B cell (primary cell): Measurements from ENCODE around the gene LMAN2.

Source experiments
- EZH2 ChIP-seq: IDR thresholded peaks from 2 replicates; pipeline ENCODE4 v1.6.1; 2012; ENCODE audit warnings: borderline replicate concordance, low read depth, mild to moderate bottlenecking, moderate library complexity, low read length; ENCODE audit not compliant: insufficient read depth, poor library complexity, severe bottlenecking
- TF ChIP-seq, protein P1 (sequence below): fragments of 200-600 bp; IDR thresholded peaks from one replicate; pipeline ENCODE4 v1.8.0; 2022; ENCODE audit warnings: antibody characterized with exemption, mild to moderate bottlenecking

DNA sequence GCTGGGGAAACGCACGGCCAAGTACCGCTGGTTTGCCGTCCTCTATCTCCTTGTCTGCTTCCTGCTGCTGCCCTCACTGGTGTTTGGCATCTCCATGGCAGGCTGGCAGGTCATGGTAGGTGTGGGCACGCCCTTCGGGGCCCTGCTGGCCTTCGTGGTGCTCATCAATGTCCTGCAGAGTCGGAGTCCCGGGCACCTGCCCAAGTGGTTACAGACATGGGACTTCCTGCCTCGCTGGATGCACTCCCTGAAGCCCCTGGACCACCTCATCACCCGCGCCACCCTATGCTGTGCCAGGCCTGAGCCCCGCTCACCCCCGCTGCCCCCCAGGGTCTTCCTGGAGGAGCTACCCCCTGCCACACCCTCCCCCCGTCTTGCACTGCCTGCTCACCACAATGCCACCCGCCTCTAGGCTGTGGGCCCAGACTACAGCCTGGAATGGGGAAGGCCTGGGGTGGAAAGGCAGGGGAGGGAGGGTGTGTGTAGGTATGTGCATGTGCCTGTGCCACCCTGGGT is 46.5 kb upstream of the LMAN2 start:
- TF ChIP-seq, protein P1, sequence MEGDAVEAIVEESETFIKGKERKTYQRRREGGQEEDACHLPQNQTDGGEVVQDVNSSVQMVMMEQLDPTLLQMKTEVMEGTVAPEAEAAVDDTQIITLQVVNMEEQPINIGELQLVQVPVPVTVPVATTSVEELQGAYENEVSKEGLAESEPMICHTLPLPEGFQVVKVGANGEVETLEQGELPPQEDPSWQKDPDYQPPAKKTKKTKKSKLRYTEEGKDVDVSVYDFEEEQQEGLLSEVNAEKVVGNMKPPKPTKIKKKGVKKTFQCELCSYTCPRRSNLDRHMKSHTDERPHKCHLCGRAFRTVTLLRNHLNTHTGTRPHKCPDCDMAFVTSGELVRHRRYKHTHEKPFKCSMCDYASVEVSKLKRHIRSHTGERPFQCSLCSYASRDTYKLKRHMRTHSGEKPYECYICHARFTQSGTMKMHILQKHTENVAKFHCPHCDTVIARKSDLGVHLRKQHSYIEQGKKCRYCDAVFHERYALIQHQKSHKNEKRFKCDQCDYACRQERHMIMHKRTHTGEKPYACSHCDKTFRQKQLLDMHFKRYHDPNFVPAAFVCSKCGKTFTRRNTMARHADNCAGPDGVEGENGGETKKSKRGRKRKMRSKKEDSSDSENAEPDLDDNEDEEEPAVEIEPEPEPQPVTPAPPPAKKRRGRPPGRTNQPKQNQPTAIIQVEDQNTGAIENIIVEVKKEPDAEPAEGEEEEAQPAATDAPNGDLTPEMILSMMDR, result no peak
- no peak for TF ChIP-seq EZH2
